CD14-positive monocyte (primary cell): ENCODE data around the gene FADS3. TPM values are rescaled to one million over a fixed set of nuclear protein-coding genes. Genes with fewer than 3 reads are reported as not detected.
A peak's percentile ranks its signal among the peaks of the same experiment; 100 is the strongest.

ENCODE experiments used
- DNase-seq, 3 donors: peaks; one replicate each; pipeline ENCODE4 v3.0.0-alpha.2; 2011 to 2022
- H2AFZ ChIP-seq: 2 replicates; pipeline ENCODE4 v1.6.0; 2012; ENCODE audit warnings: mild to moderate bottlenecking, low read depth, low read length, inconsistent platforms; ENCODE audit not compliant: insufficient read depth, poor library complexity, severe bottlenecking
- H3K27ac ChIP-seq, 2 donors: 1 replicate in 1 of 2; 2 replicates in 1 of 2; pipeline ENCODE4 v1.5.1; 2012 to 2013; ENCODE audit warnings: low read length in 2 of 2, control low read depth in 1 of 2, inconsistent platforms in 1 of 2, low read depth in 1 of 2, mild to moderate bottlenecking in 1 of 2
- H3K27me3 ChIP-seq, 2 donors: one replicate each; pipeline versions ENCODE4 v1.6.0 to v1.6.1; 2011 to 2013; ENCODE audit warnings: low read length in 2 of 2; ENCODE audit not compliant: control insufficient read depth in 2 of 2, insufficient read depth in 2 of 2
- H3K36me3 ChIP-seq, 2 donors: replicated peaks in 1 of 2; 1 replicate in 1 of 2; 2 replicates in 1 of 2; pipeline versions ENCODE4 v1.5.1 to v1.6.1; 2012 to 2013; ENCODE audit warnings: low read length in 2 of 2, control low read depth in 1 of 2, inconsistent platforms in 1 of 2, mild to moderate bottlenecking in 1 of 2; ENCODE audit not compliant: insufficient read depth in 2 of 2, control insufficient read depth in 1 of 2
- H3K4me1 ChIP-seq, 2 donors: 1 replicate in 1 of 2; 2 replicates in 1 of 2; pipeline versions ENCODE4 v1.5.1 to v1.6.1; 2012 to 2013; ENCODE audit warnings: low read length in 2 of 2, control low read depth in 1 of 2, inconsistent platforms in 1 of 2, mild to moderate bottlenecking in 1 of 2, moderate library complexity in 1 of 2; ENCODE audit not compliant: insufficient read depth in 2 of 2, control insufficient read depth in 1 of 2
- H3K4me2 ChIP-seq: replicated peaks from 2 replicates; pipeline ENCODE3; 2012; ENCODE audit warnings: low read length, moderate library complexity, mild to moderate bottlenecking; ENCODE audit not compliant: poor library complexity, severe bottlenecking; ENCODE audit errors: extremely low read depth
- H3K4me3 ChIP-seq, 3 experiments: fragments of 200-600 bp in 1 of 3; sonication (generic) in 1 of 3; replicated peaks in 1 of 3; 1 replicate in 2 of 3; 2 replicates in 1 of 3; pipeline ENCODE4 v1.5.1; 2011 to 2013; ENCODE audit warnings: low read length in 3 of 3, mild to moderate bottlenecking in 3 of 3, control low read depth in 2 of 3, low read depth in 2 of 3, inconsistent platforms in 1 of 3, moderate library complexity in 1 of 3
- H3K79me2 ChIP-seq: 2 replicates; pipeline ENCODE4 v1.6.0; 2012; ENCODE audit warnings: mild to moderate bottlenecking, control low read depth, inconsistent platforms, low read length, moderate library complexity; ENCODE audit not compliant: insufficient read depth
- H3K9ac ChIP-seq: 2 replicates; pipeline ENCODE4 v1.6.0; 2017; ENCODE audit warnings: low read length, mild to moderate bottlenecking; ENCODE audit not compliant: insufficient read depth, poor library complexity, severe bottlenecking
- H3K9me3 ChIP-seq, 2 donors: replicated peaks in 1 of 2; 1 replicate in 1 of 2; 2 replicates in 1 of 2; pipeline versions ENCODE4 v1.5.1 to v1.6.1; 2012 to 2013; ENCODE audit warnings: low read length in 2 of 2, control low read depth in 1 of 2; ENCODE audit not compliant: control insufficient read depth in 1 of 2, insufficient read depth in 1 of 2
- H4K20me1 ChIP-seq: 2 replicates; pipeline ENCODE4 v1.6.0; 2012; ENCODE audit warnings: mild to moderate bottlenecking, low read length, control low read depth, moderate library complexity; ENCODE audit not compliant: insufficient read depth
- H3K27ac Mint-ChIP-seq, 7 donors: one replicate each; pipeline ENCODE4 v1.8.0; 2020; ENCODE audit warnings: mild to moderate bottlenecking in 7 of 7, mixed read lengths in 7 of 7, moderate library complexity in 6 of 7, inconsistent platforms in 2 of 7
- H3K27me3 Mint-ChIP-seq, 3 donors: one replicate each; pipeline ENCODE4 v1.8.0; 2021 to 2022; ENCODE audit warnings: low read depth in 3 of 3, mild to moderate bottlenecking in 3 of 3, mixed read lengths in 3 of 3, moderate library complexity in 3 of 3, inconsistent platforms in 1 of 3
- H3K36me3 Mint-ChIP-seq, 2 donors: one replicate each; pipeline ENCODE4 v1.8.0; 2020; ENCODE audit warnings: mixed read lengths in 2 of 2, inconsistent platforms in 1 of 2, mild to moderate bottlenecking in 1 of 2
- H3K4me1 Mint-ChIP-seq: one replicate; pipeline ENCODE4 v1.8.0; 2020; ENCODE audit warnings: mild to moderate bottlenecking, mixed read lengths
- H3K4me3 Mint-ChIP-seq, 2 donors: one replicate each; pipeline ENCODE4 v1.8.0; 2020; ENCODE audit warnings: mild to moderate bottlenecking in 2 of 2, mixed read lengths in 2 of 2, moderate library complexity in 1 of 2
- H3K9me3 Mint-ChIP-seq, 7 donors: one replicate each; pipeline ENCODE4 v1.8.0; 2020 to 2022; ENCODE audit warnings: mixed read lengths in 7 of 7, mild to moderate bottlenecking in 6 of 7, moderate library complexity in 6 of 7, inconsistent platforms in 2 of 7
- CTCF ChIP-seq: fragments of 200-600 bp; IDR thresholded peaks from one replicate; pipeline ENCODE4 v1.8.0; 2022; ENCODE audit warnings: antibody characterized with exemption, mild to moderate bottlenecking
- WGBS: methylation state at CpG from one replicate; pipeline ENCODE4 v1.1.5; 2013; ENCODE audit warnings: missing lambda C conversion rate; ENCODE audit not compliant: insufficient coverage; 5-methylcytosine and 5-hydroxymethylcytosine counted together
- intact Hi-C, 2 donors: fragments of 100-400 bp; cut with micrococcal nuclease; formaldehyde crosslinking; loops; one replicate each; pipeline versions ENCODE4 v1.15.0 to v1.15.1; 2023
- polyA plus RNA-seq, 3 donors: library from polyadenylated mRNA; depleted of rRNA in 1 of 3; unstranded in 2 of 3; stranded (reverse) in 1 of 3; fragments of 300-500 nt in 2 of 3; fragments of >200 nt in 1 of 3; fragmentation: Illumina TruSeq in 2 of 3; gene quantifications; 1 replicate in 2 of 3; 2 replicates in 1 of 3; pipeline ENCODE4 v1.2.3, GENCODE V29; 2012 to 2021

Gene FADS3
- polyA plus RNA-seq, 3 donors = 2.5 to 6.8 (median 5.8) TPM

GRCh38 chr11:61911128-61911700, 19.9 kb upstream of the FADS3 start:
- peaks cover 0 to 7% (median under 1%) of the 10 kb centered on the region in 7 donors for H3K9me3 Mint-ChIP-seq
- H3K36me3 Mint-ChIP-seq = no peaks in the 10 kb centered on the region
- Histone ChIP-seq H3K4me1 (peaks cover 28 to 31% of the 10 kb centered on the region in 2 donors), H3K27ac (no peak overlapping the region), H3K4me3 (peak overlapping the region in 1 of 3 experiments; percentile 1), H3K9me3 (no peaks in the 10 kb centered on the region), H4K20me1 (peaks cover 4% of the 10 kb centered on the region), H3K36me3 (no peaks in the 10 kb centered on the region), H3K79me2 (no peaks in the 10 kb centered on the region), H3K4me2 (peak overlapping the region; percentile 22), H2AFZ (no peak overlapping the region), H3K9ac (no peak overlapping the region), H3K27me3 (peaks cover 0 to 12% of the 10 kb centered on the region in 2 donors)
- H3K27me3 Mint-ChIP-seq = peaks cover 25 to 41% (median 29%) of the 10 kb centered on the region in 3 donors
- H3K4me3 Mint-ChIP-seq = peak overlapping the region in 1 of 2 donors; percentile 74
- intact Hi-C loops = no loop called here
- H3K27ac Mint-ChIP-seq = peak overlapping the region in 2 of 7 donors; percentile 38 to 69
- peaks cover 28% of the 10 kb centered on the region for H3K4me1 Mint-ChIP-seq
- no peak for TF ChIP-seq CTCF
- no peak for DNase-seq
- WGBS = 77% methylated on average over 6 of the region's 7 CpGs

GRCh38 chr11:61910187-61911127, 19.1 kb upstream of the FADS3 start:
- Histone ChIP-seq H3K36me3 (no peaks in the 10 kb centered on the region), H3K9me3 (no peaks in the 10 kb centered on the region), H4K20me1 (peaks cover 4% of the 10 kb centered on the region), H3K9ac (no peak overlapping the region), H3K4me3 (no peak overlapping the region), H3K4me2 (no peak overlapping the region), H3K27me3 (peaks cover 0 to 6% of the 10 kb centered on the region in 2 donors), H3K4me1 (peaks cover 28 to 30% of the 10 kb centered on the region in 2 donors), H3K79me2 (no peaks in the 10 kb centered on the region), H2AFZ (no peak overlapping the region), H3K27ac (no peak overlapping the region)
- H3K4me1 Mint-ChIP-seq = peaks cover 28% of the 10 kb centered on the region
- H3K27ac Mint-ChIP-seq = peak overlapping the region in 1 of 7 donors; percentile 30
- no peak for TF ChIP-seq CTCF
- intact Hi-C loops = no loop called here
- H3K4me3 Mint-ChIP-seq = no peak overlapping the region
- H3K27me3 Mint-ChIP-seq = peaks cover 17 to 33% (median 22%) of the 10 kb centered on the region in 3 donors
- no peak for DNase-seq
- WGBS = 92% methylated on average over 11 of the region's 13 CpGs
- H3K9me3 Mint-ChIP-seq = peaks cover 0 to 5% (median 0%) of the 10 kb centered on the region in 7 donors
- no peaks in the 10 kb centered on the region for H3K36me3 Mint-ChIP-seq
